Stimulated activated CD8-positive, alpha-beta memory T cell treated with anti-CD3 and anti-CD28 coated beads, Interleukin-4, amount 100 ng/mL, for 48 hours (primary cell): Measurements from ENCODE around the gene CALM1.

ENCODE experiments used
- DNase-seq: peaks from one replicate; pipeline ENCODE4 v3.0.0-alpha.2; 2020

Gene CALM1

DNA sequence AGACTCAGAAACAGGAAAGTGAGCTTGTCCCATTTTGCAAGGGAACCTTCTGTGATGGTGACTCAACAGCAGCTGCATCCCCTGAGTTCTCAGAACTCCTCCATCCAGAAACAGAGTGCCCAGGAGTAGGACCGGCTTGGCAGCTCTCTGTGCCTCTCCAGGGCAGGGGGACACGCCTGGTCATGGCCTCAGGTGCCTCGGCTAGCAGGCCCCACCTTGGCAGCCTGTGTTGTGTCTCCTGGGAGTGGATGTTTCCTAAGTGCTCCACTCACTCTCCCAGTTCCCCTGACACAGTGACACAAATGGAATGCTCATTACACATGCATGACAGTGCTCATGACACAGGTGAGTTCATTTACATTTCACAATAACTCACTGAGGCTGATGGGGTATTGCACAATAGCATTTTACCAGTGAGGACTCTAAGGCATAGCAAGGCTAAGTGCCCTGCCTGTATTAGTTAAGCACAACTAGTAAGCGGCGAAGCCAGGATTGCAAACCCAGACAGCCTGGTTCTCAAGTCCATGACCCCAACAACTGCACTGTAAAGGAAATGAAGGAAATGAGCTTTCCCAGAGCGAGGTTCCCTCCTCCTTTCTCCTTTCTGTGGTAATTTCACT is 47.4 kb downstream of the CALM1 start:
- DNase-seq: no peak

GRCh38 chr14:90445011-90445410 is 48.2 kb downstream of the CALM1 start:
- DNase-seq: no peak

DNA sequence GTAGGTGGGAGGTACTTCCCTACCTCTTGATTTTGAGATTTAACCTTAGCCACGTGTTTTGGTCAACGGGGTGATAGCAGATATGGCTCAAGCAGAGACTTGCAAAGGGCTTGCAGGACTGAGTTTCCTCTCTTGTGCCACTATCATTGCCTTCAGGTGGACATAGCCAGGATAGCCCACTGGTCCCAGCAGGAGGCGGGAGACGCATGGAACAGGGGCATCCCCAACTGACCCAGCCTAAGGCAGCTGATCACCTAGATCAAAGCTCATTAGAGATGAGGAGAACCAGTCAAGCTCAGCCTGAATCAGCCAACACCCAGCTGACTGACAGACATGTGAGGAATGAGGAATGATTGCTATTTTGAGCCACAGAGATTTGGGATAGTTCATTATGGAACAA is 49.6 kb downstream of the CALM1 start:
- no peak for DNase-seq

GRCh38 chr14:90447720-90448497 is 51.1 kb downstream of the CALM1 start:
- no peak for DNase-seq

DNA sequence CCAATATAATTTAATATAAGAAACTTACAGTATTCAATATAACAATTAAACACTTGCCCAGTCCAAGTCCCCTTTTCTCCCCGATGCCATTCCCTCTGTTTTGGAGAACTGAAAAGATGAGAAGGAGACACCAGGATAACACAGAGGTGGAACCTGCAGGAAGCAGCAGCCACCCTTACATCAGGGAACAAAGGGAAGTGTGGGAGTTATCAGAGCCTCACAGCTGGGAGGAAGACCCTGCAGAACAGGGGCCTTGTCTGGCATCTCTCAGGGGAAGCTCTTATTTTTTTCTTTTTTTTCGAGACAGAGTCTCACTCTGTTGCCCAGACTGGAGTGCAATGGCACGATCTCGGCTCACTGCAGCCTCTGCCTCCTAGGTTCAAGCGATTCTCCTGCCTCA is 52.6 kb downstream of the CALM1 start:
- DNase-seq: no peak

DNA sequence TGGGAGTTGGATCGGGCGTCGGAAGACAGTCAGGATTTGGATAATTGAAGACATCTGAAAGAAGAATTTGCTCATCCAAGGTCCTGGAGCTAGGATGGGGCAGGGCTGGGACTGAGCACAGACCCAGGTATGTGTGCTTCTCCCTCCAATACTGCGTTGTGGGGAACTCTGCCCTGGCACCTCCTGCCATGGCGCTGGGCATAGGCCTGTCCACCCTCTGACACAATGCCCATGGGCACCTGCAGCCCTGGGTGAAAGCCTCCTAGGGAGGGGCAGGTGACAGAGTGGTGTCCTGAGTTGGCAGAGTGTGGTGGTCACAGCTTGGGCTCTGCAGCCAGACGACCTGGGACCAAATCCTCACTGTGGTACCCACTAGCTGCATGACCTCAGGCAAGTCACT is 53.3 kb downstream of the CALM1 start:
- no peak for DNase-seq

DNA sequence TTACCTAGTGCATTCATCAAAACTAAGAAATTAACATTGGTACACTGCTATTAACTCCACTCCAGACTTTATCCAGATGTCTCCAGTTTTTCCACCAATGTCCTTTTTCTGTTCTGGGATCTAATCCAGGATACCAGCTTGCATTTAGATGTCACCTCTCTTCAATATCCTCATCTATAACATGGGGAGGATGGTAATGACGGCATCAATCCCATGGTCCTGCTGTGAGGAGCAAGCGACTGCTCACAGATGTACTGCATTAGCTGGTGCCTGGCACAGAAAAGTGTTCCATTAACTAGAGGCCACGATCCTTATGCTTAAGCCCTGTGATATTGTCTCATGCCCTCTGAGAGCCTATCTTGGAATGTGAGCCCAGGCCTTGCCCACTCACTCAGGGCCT is 53.8 kb downstream of the CALM1 start:
- no peak for DNase-seq

GRCh38 chr14:90451443-90451842 is 54.6 kb downstream of the CALM1 start:
- no peak for DNase-seq

DNA sequence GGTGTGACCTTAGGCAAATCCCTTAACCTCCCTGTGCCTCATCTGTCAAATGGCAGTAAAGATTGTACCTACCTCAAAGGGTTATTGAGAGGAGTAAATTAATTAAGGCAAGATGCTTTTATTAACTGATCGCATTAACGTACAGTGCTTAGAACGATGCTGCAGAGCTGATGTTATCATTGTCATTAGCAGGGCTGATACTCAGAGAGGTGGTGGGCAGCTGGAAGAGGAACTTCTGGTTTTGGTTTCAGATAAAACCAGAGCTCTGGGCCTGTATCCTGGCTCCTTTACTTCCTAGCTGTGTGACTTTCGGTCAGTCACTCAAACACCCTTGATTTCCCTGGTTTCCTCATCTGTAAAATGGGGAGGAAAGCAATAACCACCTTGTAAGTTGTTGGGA is 55.1 kb downstream of the CALM1 start:
- no peak for DNase-seq

DNA sequence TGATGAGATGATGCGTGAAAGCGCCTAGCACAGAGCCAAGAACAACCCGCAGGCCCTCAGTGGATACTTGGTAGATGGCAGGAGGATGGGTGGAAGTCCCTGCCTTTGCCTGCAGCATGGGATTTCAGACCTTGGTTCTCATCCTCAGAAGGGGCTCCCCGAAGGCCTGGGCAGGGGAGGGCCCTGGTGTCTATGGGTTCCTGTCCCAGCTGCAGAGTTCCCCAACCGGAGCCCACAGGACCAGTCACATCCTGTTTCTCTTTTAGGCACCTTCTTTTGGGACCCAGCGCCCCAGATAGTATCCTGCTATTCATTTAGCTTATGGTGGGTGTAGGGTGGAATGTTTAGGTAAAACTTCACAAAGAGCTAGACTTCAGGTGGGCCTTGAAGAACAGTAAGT is 55.5 kb downstream of the CALM1 start:
- no peak for DNase-seq

GRCh38 chr14:90453401-90453951 is 56.6 kb downstream of the CALM1 start:
- DNase-seq: no peak

DNA sequence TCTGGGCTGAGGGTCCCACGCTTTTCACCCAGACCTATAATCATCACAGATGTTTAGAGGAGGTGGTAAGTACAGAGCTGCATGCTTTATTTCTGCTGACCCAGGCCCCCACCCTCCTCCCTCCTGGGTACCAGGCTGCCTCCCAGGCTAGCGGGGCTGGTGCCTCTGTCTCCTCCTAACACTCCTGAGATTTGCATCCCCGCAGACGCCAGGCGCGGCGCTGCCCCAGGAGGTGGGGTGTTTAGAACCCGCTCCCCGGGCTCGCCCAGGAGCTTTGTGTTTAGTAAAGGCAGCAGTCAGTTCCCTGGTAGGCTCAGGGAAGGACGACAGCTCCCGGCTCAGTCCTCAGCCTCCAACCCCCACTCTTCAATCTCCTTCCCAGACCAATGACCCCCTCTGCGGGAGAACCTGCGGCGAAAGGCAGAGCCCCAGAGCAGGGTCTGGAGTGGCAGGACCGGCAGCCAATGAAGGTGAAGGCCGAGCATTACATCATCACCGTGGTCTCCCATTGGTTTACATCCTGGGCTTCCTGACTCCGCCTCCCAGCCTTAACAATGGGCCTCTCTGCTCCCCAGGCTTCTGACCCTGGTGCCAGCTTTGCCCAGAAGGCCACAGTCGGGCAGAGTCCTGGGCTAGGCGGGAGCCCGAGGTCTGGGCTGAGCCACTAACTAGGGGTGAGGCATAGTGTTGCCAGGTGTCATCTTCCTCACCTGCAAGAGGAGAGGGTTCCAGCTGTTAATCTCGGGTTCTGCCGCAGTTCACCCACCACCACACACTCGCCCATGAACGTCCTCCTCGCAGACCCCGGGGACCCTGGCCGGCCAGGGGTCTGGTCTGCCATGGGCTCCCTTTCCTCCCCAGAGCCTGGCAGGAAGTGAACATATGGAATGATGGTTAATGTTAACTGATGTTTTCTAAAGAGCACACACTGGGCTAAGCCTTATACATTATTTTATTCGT is 57.5 kb downstream of the CALM1 start:
- peak; percentile 37 for DNase-seq

GRCh38 chr14:90455100-90455571 is 58.3 kb downstream of the CALM1 start:
- no peak for DNase-seq

- DNase-seq: no peak
Observed at GRCh38 chr14:90456551-90456950, 59.7 kb downstream of the CALM1 start.

DNA sequence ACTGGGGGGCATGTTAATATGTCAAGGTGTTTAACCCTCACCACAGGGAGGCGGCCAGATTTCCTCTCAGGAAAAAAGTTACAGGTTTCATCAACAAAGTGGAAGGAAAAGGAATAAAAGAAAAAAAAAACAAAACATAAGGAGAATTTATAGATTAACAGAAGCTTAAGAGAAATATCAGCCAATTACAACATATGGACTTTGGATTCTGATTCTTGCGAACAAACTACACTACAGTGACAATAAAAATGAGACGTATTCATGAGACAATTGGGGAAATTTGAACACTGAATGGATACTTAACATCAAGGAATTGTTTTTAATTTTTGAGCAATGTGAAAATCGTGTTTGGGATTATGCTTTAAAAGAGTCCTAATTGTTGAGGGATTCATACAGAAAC is 60.4 kb downstream of the CALM1 start:
- DNase-seq: no peak
